ENCODE measurements around the gene DVL1. TPM values are rescaled to one million over a fixed set of nuclear protein-coding genes. Genes with fewer than 3 reads are reported as not detected.

The DVL1 gene
- total RNA-seq, 2 donors from 2014 or later, result 66.2 to 101 TPM

DNA sequence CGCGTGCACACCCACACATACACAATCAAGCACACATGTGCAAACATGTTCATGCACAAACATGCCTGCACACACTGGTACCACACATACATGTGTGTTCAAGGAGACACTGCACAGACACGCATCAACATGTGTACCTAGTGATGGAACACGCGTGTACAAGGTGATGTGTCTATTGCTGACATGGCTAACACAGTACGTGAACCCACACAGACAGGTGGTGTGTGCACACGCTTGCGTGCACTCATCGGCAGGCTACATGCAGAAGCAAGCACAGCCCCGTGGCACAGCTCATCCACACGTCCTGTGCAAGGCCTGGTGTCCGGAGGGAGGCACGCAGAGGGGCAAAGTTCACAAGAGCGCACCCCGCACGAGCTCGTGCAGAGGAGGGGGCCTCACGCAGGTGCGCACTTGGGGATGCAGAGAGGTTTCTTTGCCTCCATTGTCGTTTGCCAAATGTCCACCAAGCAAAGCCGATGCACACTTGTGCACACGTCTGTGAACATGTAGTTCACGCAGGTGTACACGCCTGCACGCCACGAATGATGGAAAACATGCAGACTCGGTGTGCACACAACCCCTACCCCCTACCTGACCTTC is 42.5 kb downstream of the DVL1 start:
- Histone ChIP-seq H3K36me3 (peaks cover 9% of the 10 kb centered on the region), H3K9me3 (no peaks in the 10 kb centered on the region), H3K27ac (peak overlapping the region in 1 of 2 donors; percentile 14), H3K4me1 (ENCODE audit: control insufficient read depth in 1 of 2, low read depth in 2 of 2) (peaks cover 29 to 44% of the 10 kb centered on the region in 2 donors), H3K4me3 (peak overlapping the region; percentile 88), H3K27me3 (replicated peaks; ENCODE audit: insufficient read depth) (no peaks in the 10 kb centered on the region)
- ATAC-seq (ENCODE audit: insufficient number of reproducible peaks, low FRiP score, low read depth) (no peak), DNase-seq (ENCODE audit: low spot score) (no peak)
- TF ChIP-seq, protein P1, sequence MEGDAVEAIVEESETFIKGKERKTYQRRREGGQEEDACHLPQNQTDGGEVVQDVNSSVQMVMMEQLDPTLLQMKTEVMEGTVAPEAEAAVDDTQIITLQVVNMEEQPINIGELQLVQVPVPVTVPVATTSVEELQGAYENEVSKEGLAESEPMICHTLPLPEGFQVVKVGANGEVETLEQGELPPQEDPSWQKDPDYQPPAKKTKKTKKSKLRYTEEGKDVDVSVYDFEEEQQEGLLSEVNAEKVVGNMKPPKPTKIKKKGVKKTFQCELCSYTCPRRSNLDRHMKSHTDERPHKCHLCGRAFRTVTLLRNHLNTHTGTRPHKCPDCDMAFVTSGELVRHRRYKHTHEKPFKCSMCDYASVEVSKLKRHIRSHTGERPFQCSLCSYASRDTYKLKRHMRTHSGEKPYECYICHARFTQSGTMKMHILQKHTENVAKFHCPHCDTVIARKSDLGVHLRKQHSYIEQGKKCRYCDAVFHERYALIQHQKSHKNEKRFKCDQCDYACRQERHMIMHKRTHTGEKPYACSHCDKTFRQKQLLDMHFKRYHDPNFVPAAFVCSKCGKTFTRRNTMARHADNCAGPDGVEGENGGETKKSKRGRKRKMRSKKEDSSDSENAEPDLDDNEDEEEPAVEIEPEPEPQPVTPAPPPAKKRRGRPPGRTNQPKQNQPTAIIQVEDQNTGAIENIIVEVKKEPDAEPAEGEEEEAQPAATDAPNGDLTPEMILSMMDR (IDR thresholded peaks at IDR 0.05), result no peak

DNA sequence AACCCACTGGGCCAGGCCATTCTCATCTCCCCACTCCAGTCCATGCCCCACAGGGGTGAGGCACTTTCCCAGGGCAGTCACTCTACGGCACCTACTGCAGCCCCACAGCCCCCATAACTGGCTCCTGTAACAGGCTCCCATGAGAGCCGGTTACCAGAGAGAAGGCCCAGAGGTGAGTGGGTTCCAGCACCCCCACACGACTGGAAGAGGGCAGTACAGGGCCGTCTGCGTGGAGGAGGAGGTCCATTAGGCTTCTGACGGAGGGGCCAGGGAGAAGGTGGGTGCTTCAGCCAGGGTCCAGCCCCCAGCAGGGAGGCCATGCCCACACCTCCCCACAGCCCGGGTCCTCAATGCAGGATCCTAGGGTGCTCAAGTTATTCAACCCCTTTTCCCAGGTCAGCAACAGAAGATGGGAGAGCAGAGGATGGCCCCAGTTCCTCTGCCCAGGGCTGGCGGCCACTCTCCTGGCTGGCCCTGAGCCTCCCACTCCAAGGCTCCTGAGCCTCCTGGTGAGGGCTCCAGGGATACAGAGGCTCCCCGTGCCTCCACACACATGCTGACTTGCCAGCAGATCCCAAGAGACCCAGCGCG is 43.1 kb downstream of the DVL1 start:
- peaks cover 5% of the 10 kb centered on the region for H3K36me3 ChIP-seq
- H3K4me1 ChIP-seq (ENCODE audit: control insufficient read depth in 1 of 2, low read depth in 2 of 2), result peaks cover 29 to 44% of the 10 kb centered on the region in 2 donors

DNA sequence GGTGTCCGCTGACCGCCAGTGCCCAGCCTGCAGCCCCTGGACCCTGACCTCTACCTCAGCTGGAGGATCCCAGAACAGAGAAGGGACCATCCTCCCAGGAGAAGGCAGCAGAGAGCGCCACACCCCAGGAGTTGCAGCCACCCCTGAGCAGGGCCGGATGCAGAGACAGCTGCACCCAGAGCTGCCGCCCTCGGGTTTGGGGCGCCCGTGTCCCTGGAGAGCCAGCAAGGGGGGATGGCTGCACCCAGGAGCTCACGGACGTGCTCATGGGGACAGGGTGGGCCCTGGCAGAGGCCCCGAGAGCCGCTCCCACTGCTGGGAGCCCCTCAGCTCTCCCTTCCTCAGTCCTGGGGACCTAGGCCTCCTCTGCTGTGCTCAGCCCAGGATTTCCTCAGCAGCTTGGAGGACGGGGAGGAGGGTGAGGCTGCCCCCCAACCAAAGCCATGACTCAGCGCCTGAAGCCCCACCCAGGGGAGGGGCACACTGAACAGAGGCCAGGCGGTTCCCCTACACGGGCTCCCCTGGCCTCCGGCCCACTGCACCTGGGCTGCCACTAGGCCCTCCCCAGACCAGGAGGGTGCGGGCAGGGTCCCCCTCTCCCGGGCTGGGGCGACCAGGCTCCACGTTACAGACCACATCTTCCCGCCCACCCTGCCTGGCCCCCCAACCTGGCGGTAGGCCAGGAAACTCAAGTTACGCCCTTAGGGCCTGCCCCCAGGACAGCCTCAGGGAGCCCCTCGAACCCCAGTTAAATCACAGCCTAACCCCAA is 43.7 kb downstream of the DVL1 start:
- TF ChIP-seq, protein P1 (IDR thresholded peaks at IDR 0.05), result no peak
- no peaks in the 10 kb centered on the region for H3K27me3 ChIP-seq (replicated peaks; ENCODE audit: insufficient read depth)
- peaks cover 29 to 44% of the 10 kb centered on the region in 2 donors for H3K4me1 ChIP-seq (ENCODE audit: control insufficient read depth in 1 of 2, low read depth in 2 of 2)
- H3K27ac ChIP-seq, result no peak overlapping the region
- H3K9me3 ChIP-seq, result no peaks in the 10 kb centered on the region
- DNase-seq (ENCODE audit: low spot score) (no peak), ATAC-seq (ENCODE audit: insufficient number of reproducible peaks, low FRiP score, low read depth) (no peak)
- H3K36me3 ChIP-seq, result peaks cover 5% of the 10 kb centered on the region
- H3K4me3 ChIP-seq, result peak overlapping the region; percentile 88

More for the DNA sequence above, 43.1 kb downstream of the DVL1 start:
- TF ChIP-seq, protein P1 (IDR thresholded peaks at IDR 0.05), result no peak
- no peaks in the 10 kb centered on the region for H3K9me3 ChIP-seq
- peak overlapping the region; percentile 88 for H3K4me3 ChIP-seq
- no peak overlapping the region for H3K27ac ChIP-seq
- no peak for DNase-seq (ENCODE audit: low spot score)
- H3K27me3 ChIP-seq (replicated peaks; ENCODE audit: insufficient read depth), result no peaks in the 10 kb centered on the region
- ATAC-seq (ENCODE audit: insufficient number of reproducible peaks, low FRiP score, low read depth), result no peak

GRCh38 chr1:1304331-1305299 is 44.6 kb downstream of the DVL1 start:
- Histone ChIP-seq H3K36me3 (no peaks in the 10 kb centered on the region), H3K27ac (no peak overlapping the region), H3K27me3 (replicated peaks; ENCODE audit: insufficient read depth) (no peaks in the 10 kb centered on the region), H3K4me1 (ENCODE audit: control insufficient read depth in 1 of 2, low read depth in 2 of 2) (peaks cover 29 to 38% of the 10 kb centered on the region in 2 donors), H3K9me3 (no peaks in the 10 kb centered on the region), H3K4me3 (peak overlapping the region; percentile 88)
- no peak for DNase-seq (ENCODE audit: low spot score)
- no peak for ATAC-seq (ENCODE audit: insufficient number of reproducible peaks, low FRiP score, low read depth)
- TF ChIP-seq, protein P1 (IDR thresholded peaks at IDR 0.05), result no peak
